Measurements from ENCODE around the gene YARS1.

The YARS1 gene

GRCh38 chr1:32741413-32742198, 75.6 kb downstream of the YARS1 start:
- no peak for DNase-seq

- DNase-seq = no peak
Observed at GRCh38 chr1:32741059-32741412, 76.1 kb downstream of the YARS1 start.

DNA sequence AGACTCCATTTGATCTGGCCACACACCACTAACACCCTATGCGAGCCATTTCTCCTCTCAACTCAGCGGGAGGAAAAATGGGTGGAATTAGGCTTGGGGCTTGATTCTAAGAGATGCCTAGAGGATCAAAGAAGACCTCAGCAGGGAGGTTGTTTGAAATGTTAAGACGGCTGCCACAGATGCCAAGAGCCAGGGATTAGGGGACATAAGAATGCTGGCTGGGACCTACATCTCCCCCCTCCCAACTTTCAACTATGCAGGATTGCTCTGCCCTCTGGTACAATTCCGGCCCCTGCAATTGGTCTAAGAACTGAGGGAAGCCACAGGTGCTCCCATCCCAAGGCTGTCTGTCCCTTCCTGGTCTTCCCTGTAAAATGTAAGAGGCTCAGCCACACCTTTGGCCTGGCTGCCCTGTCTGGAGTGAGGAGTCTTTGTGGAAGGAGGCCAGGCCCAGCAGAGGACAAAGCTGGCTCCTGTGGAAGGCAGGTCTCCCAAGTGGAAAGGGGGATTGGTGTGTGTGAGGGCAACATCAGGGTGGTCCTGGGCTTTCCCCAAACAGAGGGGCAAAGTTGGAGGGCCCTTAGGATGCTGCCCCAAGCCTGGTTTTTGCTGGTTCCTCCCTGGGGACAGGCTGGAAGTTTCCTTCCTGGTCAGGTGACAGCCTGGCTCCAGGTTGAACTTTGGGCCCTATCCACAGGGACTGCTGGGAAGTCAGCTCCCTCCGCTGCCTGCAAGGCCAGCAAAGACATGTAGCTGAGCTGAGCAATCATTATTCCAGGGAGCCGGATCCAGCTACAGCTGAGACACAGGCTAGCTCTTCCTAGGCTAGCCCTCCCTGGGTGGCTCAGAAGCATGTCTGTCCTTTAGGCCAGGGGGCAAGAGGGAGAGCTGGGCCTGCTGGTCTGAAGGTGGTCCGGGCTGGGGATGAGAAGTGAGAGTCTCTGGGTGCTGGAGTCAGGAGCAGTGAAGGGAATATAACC, 80.1 kb downstream of the YARS1 start:
- DNase-seq = no peak

GRCh38 chr1:32733582-32734321, 83.4 kb downstream of the YARS1 start:
- no peak for DNase-seq

- DNase-seq = no peak
Observed at GRCh38 chr1:32729254-32730046, 87.7 kb downstream of the YARS1 start.

DNA sequence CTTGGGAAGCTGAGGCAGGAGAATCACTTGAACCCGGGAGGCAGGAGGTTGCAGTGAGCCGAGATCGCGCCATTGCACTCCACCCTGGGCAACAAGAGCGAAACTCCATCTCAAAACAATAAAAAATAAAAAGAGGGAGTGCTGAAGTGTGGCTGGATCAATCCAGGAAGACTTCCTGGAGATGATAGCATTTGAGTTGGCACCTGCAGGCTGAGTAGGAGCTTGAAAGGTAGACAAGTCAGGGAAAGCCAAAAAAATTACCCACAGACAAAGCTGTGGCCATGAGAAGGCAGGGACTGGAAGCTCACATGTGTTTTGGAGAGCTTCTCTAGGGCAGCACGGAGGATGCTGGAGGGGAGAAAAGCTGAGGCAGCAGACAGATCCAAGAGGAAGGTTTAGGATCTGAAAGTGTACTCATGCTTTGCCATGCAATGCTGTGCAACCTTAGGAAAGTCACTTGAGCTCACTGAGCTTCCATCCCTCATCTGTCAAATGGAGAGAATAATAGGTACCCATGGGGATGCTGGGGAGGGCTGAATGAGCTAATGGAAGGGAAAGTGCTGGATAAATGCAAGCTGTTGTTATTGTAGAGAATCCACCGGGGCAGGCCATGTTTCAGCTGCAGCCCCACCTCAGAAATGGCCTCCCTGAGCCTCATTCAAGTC, 88.6 kb downstream of the YARS1 start:
- DNase-seq = no peak

DNA sequence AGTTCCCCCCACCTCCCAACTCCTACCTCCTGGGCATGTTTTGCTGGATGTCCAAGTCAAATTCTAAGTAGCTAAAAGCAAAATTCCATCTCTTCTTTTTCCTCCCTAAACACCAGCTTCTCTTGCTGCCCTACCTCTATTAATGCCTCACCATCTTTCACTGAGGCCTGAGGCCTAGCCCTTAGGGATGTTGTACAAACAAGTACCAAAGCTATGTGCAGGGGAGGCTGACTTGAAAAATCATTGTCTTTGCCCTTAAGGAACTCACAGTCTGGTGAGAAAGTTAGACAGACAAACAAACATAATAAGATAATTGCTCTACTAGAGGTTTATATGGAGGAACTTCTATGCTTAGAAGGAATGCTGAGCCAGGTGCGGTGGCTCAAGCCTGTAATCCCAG, 89.3 kb downstream of the YARS1 start:
- DNase-seq = no peak

- no peak for DNase-seq
Observed at GRCh38 chr1:32725615-32725982, 91.6 kb downstream of the YARS1 start.
